Activated naive CD4-positive, alpha-beta T cell treated with anti-CD3 and anti-CD28 coated beads, Interleukin-2, amount 50 U/mL, for 24 hours (primary cell): ENCODE measurements around the gene GP9.

Experiments used
- H3K27ac Mint-ChIP-seq: one replicate; pipeline ENCODE4 v1.8.0; 2021; ENCODE audit warnings: mild to moderate bottlenecking, mixed read lengths
- H3K27me3 Mint-ChIP-seq: one replicate; pipeline ENCODE4 v1.8.0; 2021; ENCODE audit warnings: mixed read lengths
- H3K36me3 Mint-ChIP-seq: one replicate; pipeline ENCODE4 v1.8.0; 2021; ENCODE audit warnings: mixed read lengths
- H3K4me1 Mint-ChIP-seq: one replicate; pipeline ENCODE4 v1.8.0; 2021; ENCODE audit warnings: mixed read lengths
- H3K4me3 Mint-ChIP-seq: one replicate; pipeline ENCODE4 v1.8.0; 2021; ENCODE audit warnings: mild to moderate bottlenecking, mixed read lengths
- H3K9me3 Mint-ChIP-seq: one replicate; pipeline ENCODE4 v1.8.0; 2021; ENCODE audit warnings: mixed read lengths

The GP9 gene

DNA sequence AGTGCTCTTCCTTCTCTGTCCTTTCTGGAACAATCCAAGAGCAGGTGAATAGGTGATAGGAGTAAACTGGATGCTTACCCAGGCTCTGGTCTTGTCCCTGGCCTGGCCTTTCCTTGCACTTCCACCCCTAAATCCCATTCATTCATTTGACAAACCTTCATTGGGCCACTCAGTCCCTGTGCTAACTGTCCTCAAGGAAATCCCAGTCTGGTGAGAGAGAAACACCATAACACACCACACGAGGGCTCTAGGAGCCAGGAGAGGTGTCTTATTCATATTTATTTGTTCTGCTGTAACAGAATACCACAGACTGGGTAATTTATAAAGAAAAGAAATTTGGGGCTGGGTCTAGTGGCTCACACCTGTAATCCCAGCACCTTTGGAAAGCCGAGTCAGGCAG is 36.7 kb upstream of the GP9 start:
- H3K27ac Mint-ChIP-seq: no peak overlapping the region
- peaks cover 30% of the 10 kb centered on the region for H3K4me1 Mint-ChIP-seq
- no peaks in the 10 kb centered on the region for H3K36me3 Mint-ChIP-seq
- no peaks in the 10 kb centered on the region for H3K27me3 Mint-ChIP-seq
- H3K4me3 Mint-ChIP-seq: no peak overlapping the region
- H3K9me3 Mint-ChIP-seq: no peaks in the 10 kb centered on the region

DNA sequence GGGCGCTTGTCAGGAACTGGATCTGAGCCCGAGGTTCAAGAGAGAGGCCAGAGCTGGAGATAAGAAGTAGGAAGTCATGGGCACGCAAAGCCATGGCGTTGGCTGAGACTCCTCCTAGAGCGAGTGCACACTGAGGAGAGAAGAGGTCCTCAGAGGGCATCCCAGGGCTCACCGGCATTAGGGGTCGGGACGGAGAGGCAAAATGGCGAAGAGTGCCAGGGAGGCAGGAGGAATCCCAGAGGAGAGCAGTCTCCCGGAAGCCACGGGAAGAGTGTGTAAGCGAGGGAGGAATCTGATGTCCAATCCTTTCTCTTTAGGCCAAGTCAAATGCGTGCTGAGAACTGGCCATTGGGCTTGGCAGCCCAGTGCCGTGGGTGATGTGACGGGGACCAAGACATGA is 35.5 kb upstream of the GP9 start:
- H3K27me3 Mint-ChIP-seq: no peaks in the 10 kb centered on the region
- no peak overlapping the region for H3K4me3 Mint-ChIP-seq
- H3K36me3 Mint-ChIP-seq: peaks cover 1% of the 10 kb centered on the region
- H3K4me1 Mint-ChIP-seq: peaks cover 25% of the 10 kb centered on the region
- H3K27ac Mint-ChIP-seq: no peak overlapping the region
- no peaks in the 10 kb centered on the region for H3K9me3 Mint-ChIP-seq

DNA sequence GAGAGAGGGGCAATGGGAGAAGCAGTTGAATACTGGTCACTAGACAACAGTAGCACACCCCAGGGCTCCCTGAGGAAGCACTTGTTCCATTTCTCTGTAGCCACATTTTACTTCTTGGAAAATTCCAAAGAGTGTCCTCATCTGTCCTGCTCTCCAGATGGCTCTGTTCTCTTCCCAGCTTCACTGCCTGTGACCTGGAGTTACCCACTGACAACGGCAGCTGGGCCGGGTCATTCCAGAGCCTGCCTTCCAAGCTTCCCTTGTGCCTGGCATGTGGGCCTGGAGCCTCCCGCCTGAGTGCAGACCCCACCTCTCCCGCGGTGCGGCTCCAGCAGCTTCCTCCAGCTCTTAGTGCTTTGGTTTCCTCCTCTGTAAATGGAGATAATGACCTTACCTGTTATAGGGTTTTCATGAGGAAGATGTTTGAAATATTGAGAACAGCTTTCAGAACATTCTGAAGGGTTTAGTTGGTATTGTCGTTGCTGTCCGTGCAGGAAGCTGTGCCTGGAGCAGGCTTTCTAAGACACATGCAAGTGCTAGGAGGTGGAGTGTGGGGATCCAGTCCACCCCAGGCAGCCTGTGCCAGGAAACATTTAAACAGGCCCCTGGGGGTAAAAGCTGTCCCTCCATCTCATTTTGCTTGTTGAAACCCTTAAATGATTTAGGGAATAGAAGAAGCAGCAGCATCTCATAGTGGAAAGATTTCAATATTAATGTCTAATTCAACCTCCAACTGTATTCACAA is 34.7 kb upstream of the GP9 start:
- Mint-ChIP-seq H3K9me3 (no peaks in the 10 kb centered on the region), H3K36me3 (peaks cover 1% of the 10 kb centered on the region), H3K27me3 (no peaks in the 10 kb centered on the region), H3K4me3 (peak overlapping the region; percentile 73), H3K4me1 (peaks cover 25% of the 10 kb centered on the region), H3K27ac (peak overlapping the region; percentile 94)

DNA sequence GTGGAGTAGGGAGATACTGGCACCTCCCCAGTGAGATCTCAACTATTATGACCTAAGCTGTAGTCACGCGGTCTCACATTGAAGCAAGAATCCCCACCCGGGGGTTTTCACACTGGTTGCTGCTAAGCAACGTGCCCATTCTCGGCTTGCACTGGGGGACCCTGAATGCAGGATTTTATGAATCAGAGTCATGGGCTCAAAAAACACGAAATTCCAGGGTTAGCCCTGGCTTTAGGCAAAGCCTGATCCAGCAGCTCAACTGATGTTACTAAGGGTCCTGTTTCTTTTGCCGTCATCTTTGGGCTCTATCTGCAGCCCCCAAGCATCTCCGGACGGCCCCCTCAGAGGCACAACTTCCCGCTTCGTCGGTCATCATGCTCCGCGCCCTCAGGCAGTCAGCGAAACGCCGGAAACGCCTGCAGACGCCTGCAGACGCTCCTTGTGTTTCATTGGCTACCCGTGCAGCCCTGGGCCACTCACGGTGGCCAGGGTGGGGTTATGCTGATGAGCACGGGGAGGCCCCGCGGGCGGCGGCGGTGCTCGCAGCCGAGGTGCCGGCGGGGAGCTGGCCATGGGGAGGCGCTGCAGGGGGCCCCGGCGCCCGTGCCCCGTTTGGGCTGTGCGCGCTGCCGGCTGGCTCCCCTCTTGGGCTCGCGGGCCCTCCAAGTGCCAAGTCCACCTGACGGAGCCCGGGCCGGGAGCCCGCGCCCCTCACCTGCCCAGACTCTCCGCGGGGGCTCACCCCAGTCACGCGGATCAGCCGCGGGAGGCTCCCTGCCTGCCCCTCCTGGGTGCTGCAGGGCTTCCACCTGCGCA is 33.6 kb upstream of the GP9 start:
- Mint-ChIP-seq H3K27me3 (no peaks in the 10 kb centered on the region), H3K4me3 (peak overlapping the region; percentile 73), H3K36me3 (peaks cover 1% of the 10 kb centered on the region), H3K9me3 (no peaks in the 10 kb centered on the region), H3K4me1 (peaks cover 21% of the 10 kb centered on the region), H3K27ac (peak overlapping the region; percentile 94)

DNA sequence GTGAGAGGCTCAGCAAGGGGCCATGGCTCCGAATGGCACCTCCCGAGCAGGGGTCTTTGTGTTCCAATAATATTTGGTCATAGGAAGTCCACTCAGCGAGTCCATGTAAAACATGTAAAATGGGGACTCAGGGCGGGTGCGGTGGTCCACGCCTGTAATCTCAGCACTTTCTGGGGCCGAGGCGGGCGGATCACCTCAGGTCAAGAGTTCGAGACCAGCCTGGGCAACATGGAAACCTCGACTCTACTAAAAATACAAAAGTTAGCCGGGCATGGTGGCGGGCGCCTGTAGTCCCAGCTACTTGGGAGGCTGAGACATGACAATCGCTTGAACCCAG is 33.1 kb upstream of the GP9 start:
- peaks cover 1% of the 10 kb centered on the region for H3K36me3 Mint-ChIP-seq
- H3K9me3 Mint-ChIP-seq: no peaks in the 10 kb centered on the region
- H3K27me3 Mint-ChIP-seq: no peaks in the 10 kb centered on the region
- no peak overlapping the region for H3K27ac Mint-ChIP-seq
- H3K4me3 Mint-ChIP-seq: peak overlapping the region; percentile 44
- peaks cover 21% of the 10 kb centered on the region for H3K4me1 Mint-ChIP-seq

DNA sequence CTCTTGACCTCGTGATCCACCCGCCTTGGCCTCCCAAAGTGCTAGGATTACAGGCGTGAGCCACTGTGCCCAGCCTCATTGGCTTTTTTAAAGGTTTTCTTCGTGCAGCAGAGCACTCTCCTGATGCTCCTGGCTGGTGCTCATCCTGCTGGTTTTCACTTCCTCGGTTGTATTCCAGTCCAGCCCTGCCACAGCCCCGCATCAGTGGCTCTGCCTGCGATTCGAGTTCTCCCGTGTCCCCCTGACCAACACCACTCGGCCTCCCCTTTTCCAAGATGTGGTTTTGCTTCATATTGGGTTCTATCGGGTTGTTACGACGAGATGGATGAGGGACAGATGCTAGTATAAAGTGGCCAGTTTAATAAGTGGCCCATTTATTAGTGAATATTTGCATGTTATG is 31.7 kb upstream of the GP9 start:
- Mint-ChIP-seq H3K4me1 (peaks cover 21% of the 10 kb centered on the region), H3K4me3 (no peak overlapping the region), H3K27ac (no peak overlapping the region), H3K9me3 (no peaks in the 10 kb centered on the region), H3K27me3 (no peaks in the 10 kb centered on the region), H3K36me3 (peaks cover 1% of the 10 kb centered on the region)

DNA sequence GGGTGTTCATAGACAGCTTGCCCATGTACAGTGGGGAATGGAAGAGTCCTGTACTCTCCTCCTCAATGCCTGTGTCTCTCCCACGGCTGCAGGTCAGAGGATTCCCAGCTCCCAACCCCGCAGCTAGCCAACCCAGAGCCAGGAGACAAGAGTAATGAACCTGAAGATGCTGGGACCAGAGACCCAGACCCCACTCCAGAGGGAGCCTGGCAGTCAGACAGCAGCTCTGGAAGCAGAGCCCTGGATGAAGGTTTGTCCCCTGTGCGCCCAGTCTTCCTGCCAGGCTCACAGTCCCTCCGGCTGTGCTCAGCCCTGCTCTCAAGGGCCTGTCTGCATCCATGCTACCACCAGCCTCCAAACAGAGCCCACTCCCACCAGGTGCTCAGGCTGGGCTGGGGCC is 30.0 kb upstream of the GP9 start:
- Mint-ChIP-seq H3K36me3 (peaks cover 1% of the 10 kb centered on the region), H3K4me3 (no peak overlapping the region), H3K9me3 (no peaks in the 10 kb centered on the region), H3K4me1 (peaks cover 19% of the 10 kb centered on the region), H3K27me3 (no peaks in the 10 kb centered on the region), H3K27ac (no peak overlapping the region)

DNA sequence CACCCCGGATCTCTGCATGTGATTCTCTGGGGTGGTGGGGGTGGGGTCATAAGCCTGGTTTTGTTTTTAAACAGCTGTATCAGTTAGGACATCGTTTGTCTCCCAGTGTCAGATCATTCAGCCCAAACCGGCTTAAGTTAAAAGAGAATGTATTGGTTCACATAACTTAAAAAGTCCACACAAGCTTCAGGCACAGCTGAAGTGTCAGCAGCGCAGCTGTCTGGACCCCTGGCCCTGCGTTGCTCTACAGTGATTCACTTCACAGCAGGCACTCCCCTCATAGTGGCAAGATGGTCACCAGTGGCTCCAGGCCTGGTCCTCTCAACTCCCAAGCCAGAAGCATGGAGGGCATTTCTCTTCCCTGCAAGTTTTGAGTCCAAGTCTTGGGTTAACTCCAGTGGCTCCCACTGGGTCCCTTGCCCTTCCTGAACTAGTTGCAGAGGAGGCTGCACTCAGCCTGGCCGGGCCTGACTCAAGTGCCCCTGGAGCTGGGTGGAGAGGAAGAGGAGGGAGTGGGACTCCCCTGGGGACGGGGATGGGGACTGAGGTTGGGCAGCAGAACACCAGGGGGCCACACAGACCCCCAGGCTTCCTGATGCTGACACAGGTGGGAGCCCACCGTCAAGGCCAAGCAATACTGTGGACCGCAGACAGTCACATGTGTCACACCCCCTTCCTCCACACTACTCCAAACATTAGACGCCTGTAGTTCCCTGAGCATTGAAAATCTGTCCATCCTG is 28.9 kb upstream of the GP9 start:
- no peaks in the 10 kb centered on the region for H3K9me3 Mint-ChIP-seq
- no peak overlapping the region for H3K4me3 Mint-ChIP-seq
- no peak overlapping the region for H3K27ac Mint-ChIP-seq
- peaks cover 1% of the 10 kb centered on the region for H3K36me3 Mint-ChIP-seq
- H3K27me3 Mint-ChIP-seq: no peaks in the 10 kb centered on the region
- H3K4me1 Mint-ChIP-seq: peaks cover 18% of the 10 kb centered on the region

DNA sequence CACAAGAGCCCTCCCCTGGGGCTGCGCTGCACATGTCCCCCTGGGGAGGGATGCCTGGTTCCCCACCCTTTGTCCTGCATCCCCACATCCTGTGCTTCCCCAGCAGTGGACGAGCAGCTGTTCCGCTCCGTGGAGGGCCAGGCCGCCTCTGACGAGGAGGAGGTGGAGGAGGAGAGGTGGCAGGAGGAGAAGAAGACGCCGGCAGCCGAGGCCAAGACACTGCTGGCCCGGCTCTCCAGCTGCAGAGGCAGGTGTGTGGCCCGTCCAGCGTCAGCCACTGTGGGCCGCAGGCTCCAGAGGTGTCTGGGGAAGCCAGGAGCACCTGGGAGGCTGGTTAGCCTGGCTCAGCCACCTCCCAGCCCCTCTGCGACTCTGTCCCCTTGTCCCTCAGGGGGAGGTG is 27.9 kb upstream of the GP9 start:
- Mint-ChIP-seq H3K27ac (no peak overlapping the region), H3K36me3 (peaks cover 1% of the 10 kb centered on the region), H3K9me3 (no peaks in the 10 kb centered on the region), H3K4me3 (no peak overlapping the region), H3K4me1 (peaks cover 14% of the 10 kb centered on the region), H3K27me3 (no peaks in the 10 kb centered on the region)

DNA sequence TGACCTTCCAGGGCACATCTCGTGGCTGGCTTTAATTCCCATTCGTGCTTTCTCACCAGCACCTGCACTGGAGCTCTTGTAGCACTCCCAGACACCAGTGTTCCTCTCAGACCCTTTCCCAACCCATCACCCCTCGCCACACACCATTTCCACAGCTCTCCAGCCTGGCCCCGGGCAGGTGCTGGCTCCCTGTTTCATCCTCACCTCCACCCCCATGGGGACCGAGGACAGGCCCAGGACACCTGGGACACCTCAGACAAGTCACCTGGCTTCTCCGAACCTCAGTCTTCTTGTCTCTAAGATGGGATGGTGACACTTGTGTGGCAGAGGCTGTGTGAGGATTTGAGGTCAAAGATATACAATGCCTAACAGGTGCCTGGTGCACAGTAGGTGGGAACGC is 27.4 kb upstream of the GP9 start:
- no peak overlapping the region for H3K4me3 Mint-ChIP-seq

DNA sequence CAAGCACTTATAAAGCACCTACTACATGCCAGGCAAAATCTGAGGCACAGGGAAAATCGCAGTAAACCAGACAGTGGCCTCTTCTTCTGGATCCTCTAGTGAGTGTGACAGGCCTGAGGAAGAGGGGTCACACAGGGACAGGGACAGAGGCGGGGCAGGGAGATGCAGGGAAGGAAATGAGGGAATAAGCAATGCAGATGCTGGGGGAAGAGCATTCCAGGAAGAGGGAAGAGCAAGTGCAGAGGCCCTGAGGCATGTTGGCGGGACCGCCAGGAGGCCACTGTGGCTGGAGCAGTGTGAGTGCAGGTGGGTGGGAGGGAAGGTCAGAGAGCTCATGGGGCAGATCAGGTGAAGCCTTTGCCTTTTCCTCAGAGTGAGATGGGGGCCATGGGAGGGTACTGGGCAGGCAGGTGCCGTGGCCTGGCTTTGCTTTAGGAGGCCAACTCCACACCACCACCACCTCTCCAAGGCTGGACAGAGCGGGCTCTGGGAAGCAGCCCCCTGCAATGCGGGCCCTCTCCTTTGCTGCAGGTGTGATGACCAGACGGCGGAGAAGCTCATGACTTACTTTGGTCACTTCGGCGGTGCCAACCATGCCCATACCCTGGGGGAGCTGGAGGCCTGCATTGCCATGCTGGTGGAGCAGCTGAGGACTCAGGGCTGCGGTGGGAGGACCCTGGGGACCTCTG is 26.8 kb upstream of the GP9 start:
- Mint-ChIP-seq H3K27me3 (no peaks in the 10 kb centered on the region), H3K36me3 (peaks cover 1% of the 10 kb centered on the region), H3K4me1 (peaks cover 14% of the 10 kb centered on the region), H3K27ac (no peak overlapping the region), H3K4me3 (no peak overlapping the region), H3K9me3 (no peaks in the 10 kb centered on the region)

More for the DNA sequence above, 27.4 kb upstream of the GP9 start:
- Mint-ChIP-seq H3K27me3 (no peaks in the 10 kb centered on the region), H3K27ac (no peak overlapping the region), H3K36me3 (peaks cover 1% of the 10 kb centered on the region), H3K4me1 (peaks cover 14% of the 10 kb centered on the region), H3K9me3 (no peaks in the 10 kb centered on the region)

DNA sequence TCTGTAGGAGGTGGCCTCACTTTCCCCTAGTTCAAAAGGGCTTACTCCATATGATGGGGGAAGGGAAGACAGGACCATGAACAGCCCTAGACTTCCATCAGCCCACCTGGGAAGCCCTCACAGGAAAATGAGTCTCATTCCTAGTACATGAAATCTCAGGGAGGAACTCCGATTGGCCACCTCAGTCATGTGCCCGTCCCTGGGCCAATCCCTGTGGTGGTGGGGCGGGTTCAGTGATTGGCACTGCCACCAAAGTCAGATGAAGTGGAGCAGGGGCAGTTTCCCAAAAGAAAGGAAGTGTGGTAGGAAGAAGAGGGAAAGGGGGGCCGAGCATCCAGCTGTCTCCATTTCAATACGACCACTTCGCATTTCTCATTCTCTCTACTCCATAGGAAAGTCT is 25.9 kb upstream of the GP9 start:
- Mint-ChIP-seq H3K9me3 (no peaks in the 10 kb centered on the region), H3K36me3 (no peaks in the 10 kb centered on the region), H3K27ac (no peak overlapping the region), H3K4me3 (no peak overlapping the region), H3K4me1 (peaks cover 19% of the 10 kb centered on the region), H3K27me3 (no peaks in the 10 kb centered on the region)

DNA sequence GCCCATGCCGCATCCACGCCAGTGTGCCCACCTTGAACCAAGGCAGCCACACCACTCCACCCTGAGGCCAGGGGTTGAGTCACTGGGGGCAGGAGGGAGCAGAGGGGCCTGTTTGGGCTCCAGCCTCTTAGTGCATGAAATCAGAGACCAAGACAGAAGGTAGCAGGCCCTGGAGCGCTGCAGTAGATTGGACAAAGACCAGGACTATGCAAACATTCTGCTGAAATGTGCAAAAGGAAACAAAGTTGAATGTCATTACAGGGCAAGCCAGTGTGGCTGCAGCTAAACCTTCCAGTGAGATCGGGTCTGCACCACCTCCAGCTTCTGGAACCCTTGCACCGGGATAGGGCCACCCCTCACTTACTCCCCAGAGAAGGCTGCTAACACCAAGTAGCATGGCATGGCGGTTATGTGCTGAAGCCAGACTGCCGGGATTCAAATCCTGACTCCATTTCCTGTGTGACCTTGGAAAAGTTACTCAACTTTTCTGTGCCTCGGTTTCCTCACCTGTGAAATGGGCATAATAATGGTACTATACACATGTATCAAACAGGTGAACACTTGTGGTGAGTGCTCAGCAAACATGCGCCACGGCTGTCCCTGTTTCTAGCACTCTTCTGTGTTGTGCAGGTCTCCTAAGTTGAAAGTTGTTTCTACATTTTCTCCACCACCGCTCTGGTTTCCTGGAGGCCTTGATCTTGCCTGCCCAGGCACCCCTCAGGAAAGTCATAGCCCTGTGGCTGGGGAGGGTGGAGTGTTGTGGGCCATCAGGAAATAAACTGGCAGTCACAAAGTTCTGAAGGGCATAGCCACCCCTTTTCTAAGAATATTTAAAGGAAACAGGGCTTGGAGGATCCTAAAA is 25.0 kb upstream of the GP9 start:
- no peaks in the 10 kb centered on the region for H3K27me3 Mint-ChIP-seq
- H3K9me3 Mint-ChIP-seq: no peaks in the 10 kb centered on the region
- H3K36me3 Mint-ChIP-seq: no peaks in the 10 kb centered on the region
- no peak overlapping the region for H3K4me3 Mint-ChIP-seq
- H3K27ac Mint-ChIP-seq: no peak overlapping the region
- H3K4me1 Mint-ChIP-seq: peaks cover 26% of the 10 kb centered on the region

DNA sequence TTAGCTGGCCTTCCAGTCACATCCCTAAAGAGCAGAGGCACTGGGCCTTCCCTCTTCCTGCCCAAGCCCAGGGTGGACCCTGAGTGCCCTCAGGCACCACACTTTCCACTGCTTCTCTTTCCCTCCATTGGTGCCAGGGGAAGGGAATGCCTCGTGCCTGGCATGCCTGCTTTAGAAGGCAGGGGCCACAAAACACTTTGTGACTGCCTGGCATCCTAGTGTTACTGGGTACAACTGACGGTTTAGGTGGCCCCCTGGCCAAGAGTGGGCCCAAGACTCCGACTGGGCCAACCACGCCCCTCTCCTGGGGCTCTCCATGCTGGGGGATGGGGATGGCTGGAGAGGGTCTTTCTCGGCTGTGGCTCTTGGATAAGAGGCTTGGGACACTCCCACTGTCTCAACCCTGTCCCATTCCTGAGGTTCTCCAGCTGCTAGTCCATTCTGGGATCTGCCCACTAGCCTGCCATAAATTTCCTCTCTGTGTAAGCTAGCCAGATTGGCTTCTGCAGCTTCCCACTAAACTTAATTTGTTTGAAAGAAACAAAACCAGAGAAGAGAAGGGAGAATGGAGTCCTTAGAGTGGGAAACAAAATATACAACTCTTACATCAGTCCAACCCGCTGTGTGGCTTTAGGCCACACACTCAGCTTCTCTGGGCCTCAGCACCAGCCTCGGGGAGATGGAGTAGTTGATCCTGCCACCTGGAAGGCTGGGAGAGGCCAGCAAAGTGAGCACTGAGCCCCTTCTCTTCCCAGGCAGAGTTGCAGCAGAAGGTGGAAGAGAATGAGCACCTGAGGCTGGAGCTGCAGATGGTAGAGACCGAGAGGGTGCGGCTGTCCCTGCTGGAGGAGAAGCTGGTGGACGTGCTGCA is 24.1 kb upstream of the GP9 start:
- Mint-ChIP-seq H3K36me3 (no peaks in the 10 kb centered on the region), H3K27me3 (no peaks in the 10 kb centered on the region), H3K4me1 (peaks cover 26% of the 10 kb centered on the region), H3K9me3 (no peaks in the 10 kb centered on the region), H3K27ac (no peak overlapping the region), H3K4me3 (no peak overlapping the region)
